ENCODE measurements around the gene KDSR.

- no peak for TF ChIP-seq POLR2AphosphoS5 (IDR thresholded peaks at IDR 0.05)
- TF ChIP-seq CTCF (IDR thresholded peaks at IDR 0.05), result no peak
- TF ChIP-seq POLR2A (IDR thresholded peaks at IDR 0.05), result no peak
- no peak for TF ChIP-seq EP300 (IDR thresholded peaks at IDR 0.05; ENCODE audit: low read depth)
Measured at GRCh38 chr18:63344263-63344662, 22.7 kb downstream of the KDSR start.
